Measurements from ENCODE around the gene KCNK7.

The KCNK7 gene

DNA sequence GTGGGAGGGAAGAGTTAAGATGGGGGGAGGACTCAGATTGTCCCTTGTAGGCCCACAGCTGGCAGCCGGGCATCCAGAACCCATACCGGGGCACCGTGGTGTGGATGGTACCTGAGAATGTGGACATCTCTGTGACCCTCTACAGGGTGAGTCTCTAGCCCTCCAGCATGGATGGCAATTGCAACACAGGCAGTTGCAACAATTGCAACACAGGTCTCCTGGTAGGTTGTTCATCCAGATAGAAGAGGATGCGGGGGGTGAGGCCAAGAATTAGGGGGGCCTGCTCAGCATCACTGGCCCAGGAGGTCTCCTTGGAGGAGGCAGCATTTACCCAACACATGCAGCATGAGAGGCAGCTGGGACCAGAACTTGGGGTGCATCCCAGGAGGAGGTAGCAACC is 16.3 kb downstream of the KCNK7 start:
- H3K27me3 ChIP-seq (ENCODE audit: control insufficient read depth, insufficient read depth, low read length): peaks cover 71% of the 10 kb centered on the region
- H3K36me3 ChIP-seq (ENCODE audit: control insufficient read depth, insufficient read depth, low read length): no peaks in the 10 kb centered on the region
- no peak overlapping the region for H3K9ac ChIP-seq (ENCODE audit: low read depth, low read length)
- H3K9me3 ChIP-seq (ENCODE audit: control insufficient read depth, insufficient read depth, low read length): no peaks in the 10 kb centered on the region
- H3K4me1 ChIP-seq (ENCODE audit: control insufficient read depth, insufficient read depth, low read length): peaks cover 3% of the 10 kb centered on the region
- no peak overlapping the region for H3K4me3 ChIP-seq (ENCODE audit: low read depth, low read length)

DNA sequence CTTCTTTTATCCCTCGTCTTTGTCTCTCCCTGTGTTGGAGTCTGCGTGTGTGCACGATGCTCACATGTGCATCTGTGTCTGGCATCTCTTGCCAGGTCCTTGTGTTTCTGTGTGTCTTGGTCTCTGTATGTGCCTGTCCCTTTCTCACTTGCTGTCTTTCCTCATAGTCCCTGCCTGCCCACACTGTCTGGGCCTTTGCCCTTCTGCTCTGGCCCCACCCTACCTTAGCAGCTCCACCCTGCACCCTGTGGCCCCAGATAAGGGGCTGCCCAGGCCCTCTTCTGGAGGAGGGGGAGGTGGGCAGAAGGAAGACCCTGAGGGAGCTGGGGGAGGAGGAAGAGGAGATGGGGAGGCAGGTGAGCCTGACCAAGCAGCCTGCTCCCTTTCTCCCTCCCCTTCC is 16.9 kb downstream of the KCNK7 start:
- no peaks in the 10 kb centered on the region for H3K36me3 ChIP-seq (ENCODE audit: control insufficient read depth, insufficient read depth, low read length)
- no peaks in the 10 kb centered on the region for H3K9me3 ChIP-seq (ENCODE audit: control insufficient read depth, insufficient read depth, low read length)
- peaks cover 65% of the 10 kb centered on the region for H3K27me3 ChIP-seq (ENCODE audit: control insufficient read depth, insufficient read depth, low read length)
- H3K9ac ChIP-seq (ENCODE audit: low read depth, low read length): no peak overlapping the region
- peaks cover 3% of the 10 kb centered on the region for H3K4me1 ChIP-seq (ENCODE audit: control insufficient read depth, insufficient read depth, low read length)
- H3K4me3 ChIP-seq (ENCODE audit: low read depth, low read length): no peak overlapping the region

DNA sequence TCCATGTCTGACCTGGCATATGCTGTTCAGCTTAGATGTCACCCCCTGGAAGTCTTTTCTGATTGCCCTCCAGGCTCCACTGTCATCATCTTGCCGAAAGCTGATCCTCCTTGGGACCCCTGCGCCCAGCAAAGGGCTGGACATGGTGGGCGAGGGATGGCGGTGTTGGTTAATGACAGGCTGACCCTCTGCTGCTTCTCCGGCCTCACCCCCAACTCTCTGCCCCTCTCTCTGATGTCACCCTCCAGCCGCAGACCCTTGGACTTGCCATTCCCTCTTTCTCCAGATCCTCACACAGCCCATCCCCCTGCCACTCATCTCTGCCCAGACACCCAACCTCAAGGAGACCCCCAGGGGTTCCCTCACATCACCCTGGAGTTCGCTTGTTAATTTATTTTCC is 17.5 kb downstream of the KCNK7 start:
- Histone ChIP-seq H3K36me3 (ENCODE audit: control insufficient read depth, insufficient read depth, low read length) (peaks cover 3% of the 10 kb centered on the region), H3K27me3 (ENCODE audit: control insufficient read depth, insufficient read depth, low read length) (peaks cover 60% of the 10 kb centered on the region), H3K9me3 (ENCODE audit: control insufficient read depth, insufficient read depth, low read length) (no peaks in the 10 kb centered on the region), H3K4me1 (ENCODE audit: control insufficient read depth, insufficient read depth, low read length) (peaks cover 3% of the 10 kb centered on the region), H3K4me3 (ENCODE audit: low read depth, low read length) (no peak overlapping the region), H3K9ac (ENCODE audit: low read depth, low read length) (no peak overlapping the region)

DNA sequence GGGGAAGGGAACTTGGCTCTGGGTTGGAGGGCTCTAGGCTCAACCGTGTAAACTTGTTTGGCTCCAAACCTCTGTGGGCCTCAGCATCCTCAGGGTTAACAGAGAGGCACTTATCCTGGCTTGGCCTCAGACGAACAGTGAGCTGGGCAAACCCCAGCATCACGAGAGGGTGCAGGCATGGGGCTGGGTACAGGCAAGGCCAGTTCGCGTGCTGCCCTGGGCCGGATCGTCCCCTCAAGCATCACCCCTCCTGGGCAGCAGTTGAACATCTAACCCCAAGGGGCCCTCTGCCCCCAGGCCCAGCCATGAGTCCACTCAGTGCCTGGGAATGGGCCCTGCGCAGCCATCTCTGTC is 17.9 kb downstream of the KCNK7 start:
- Histone ChIP-seq H3K4me1 (ENCODE audit: control insufficient read depth, insufficient read depth, low read length) (peaks cover 3% of the 10 kb centered on the region), H3K9me3 (ENCODE audit: control insufficient read depth, insufficient read depth, low read length) (no peaks in the 10 kb centered on the region), H3K36me3 (ENCODE audit: control insufficient read depth, insufficient read depth, low read length) (peaks cover 3% of the 10 kb centered on the region), H3K9ac (ENCODE audit: low read depth, low read length) (no peak overlapping the region), H3K27me3 (ENCODE audit: control insufficient read depth, insufficient read depth, low read length) (peaks cover 58% of the 10 kb centered on the region), H3K4me3 (ENCODE audit: low read depth, low read length) (no peak overlapping the region)

DNA sequence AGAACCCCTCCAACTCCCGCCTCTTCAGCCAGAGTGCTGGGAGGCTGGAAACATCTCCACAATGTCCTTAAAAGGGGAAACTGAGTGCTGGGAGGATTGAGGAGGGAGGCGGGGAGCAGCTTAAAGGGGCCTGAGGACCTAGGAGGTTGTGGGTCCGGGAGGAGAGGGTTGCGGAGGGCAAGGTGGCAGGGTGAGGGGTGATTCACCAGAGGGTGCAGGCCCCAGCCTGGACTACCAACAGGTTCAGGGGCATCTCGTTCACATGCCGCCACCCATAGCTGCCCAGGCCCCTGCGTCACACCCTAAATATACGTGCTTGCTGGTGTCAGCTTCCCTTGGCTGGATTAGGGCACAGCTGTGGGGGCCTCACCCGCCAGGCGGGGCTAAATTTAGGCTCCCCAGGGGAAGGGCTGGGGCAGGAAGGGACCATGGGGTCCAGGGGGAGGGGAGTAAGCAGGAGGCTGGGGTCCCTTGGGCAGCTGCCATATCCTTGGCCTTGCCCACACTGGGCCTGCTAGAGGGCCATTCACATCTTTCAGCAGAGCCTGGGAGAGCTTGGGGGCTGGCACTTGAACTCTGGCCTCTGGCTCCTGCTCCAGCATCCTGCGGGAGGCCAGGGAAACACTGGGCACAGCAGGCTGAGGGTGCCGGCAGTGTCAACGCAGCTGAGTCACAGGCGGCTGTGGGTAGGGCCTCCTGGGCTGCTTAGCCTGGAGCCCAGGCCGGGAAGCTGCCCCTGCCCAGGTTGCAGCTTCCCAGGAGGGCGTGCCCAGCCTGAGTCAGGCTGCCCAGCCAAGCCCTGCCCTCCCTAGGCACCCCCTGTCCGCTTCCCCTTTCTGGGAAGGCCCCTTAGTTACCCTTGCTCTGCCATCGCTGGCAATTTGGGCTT is 18.5 kb downstream of the KCNK7 start:
- H3K36me3 ChIP-seq (ENCODE audit: control insufficient read depth, insufficient read depth, low read length): peaks cover 3% of the 10 kb centered on the region
- H3K27me3 ChIP-seq (ENCODE audit: control insufficient read depth, insufficient read depth, low read length): peaks cover 52% of the 10 kb centered on the region
- H3K9ac ChIP-seq (ENCODE audit: low read depth, low read length): no peak overlapping the region
- H3K4me1 ChIP-seq (ENCODE audit: control insufficient read depth, insufficient read depth, low read length): peaks cover 3% of the 10 kb centered on the region
- no peaks in the 10 kb centered on the region for H3K9me3 ChIP-seq (ENCODE audit: control insufficient read depth, insufficient read depth, low read length)
- H3K4me3 ChIP-seq (ENCODE audit: low read depth, low read length): peak overlapping the region; percentile 13

DNA sequence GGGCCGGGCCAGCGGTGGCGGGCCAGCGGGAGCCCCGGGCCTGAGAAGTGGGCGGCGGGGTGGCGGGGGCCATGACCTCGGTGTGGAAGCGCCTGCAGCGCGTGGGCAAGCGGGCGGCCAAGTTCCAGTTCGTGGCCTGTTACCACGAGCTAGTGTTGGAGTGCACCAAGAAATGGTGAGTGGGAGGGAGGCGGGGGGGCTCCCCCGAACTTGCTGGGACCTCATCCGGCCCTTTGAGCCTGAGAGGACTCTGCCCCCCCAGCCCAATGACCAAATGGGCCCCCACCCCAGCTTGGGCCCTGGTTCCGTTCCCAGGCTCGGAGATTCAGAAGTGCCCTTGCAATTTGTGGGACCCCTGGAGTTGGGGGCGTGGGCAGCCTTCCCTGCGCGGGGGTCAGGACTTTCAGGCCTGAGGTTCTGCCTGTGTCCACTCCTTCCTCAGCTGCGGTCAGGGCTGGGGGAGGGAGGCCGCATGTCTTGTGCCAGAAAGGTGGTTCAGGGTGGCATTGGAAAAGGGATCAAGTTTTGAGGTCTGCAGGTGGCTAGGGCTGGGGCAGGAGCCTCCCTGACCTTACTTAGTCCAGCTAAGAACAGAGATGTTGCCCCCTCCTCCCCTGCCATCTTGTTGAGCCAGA is 19.3 kb downstream of the KCNK7 start:
- H3K4me1 ChIP-seq (ENCODE audit: control insufficient read depth, insufficient read depth, low read length): peaks cover 7% of the 10 kb centered on the region
- H3K27me3 ChIP-seq (ENCODE audit: control insufficient read depth, insufficient read depth, low read length): peaks cover 45% of the 10 kb centered on the region
- no peaks in the 10 kb centered on the region for H3K9me3 ChIP-seq (ENCODE audit: control insufficient read depth, insufficient read depth, low read length)
- H3K4me3 ChIP-seq (ENCODE audit: low read depth, low read length): peak overlapping the region; percentile 13
- H3K9ac ChIP-seq (ENCODE audit: low read depth, low read length): no peak overlapping the region
- H3K36me3 ChIP-seq (ENCODE audit: control insufficient read depth, insufficient read depth, low read length): peaks cover 3% of the 10 kb centered on the region

DNA sequence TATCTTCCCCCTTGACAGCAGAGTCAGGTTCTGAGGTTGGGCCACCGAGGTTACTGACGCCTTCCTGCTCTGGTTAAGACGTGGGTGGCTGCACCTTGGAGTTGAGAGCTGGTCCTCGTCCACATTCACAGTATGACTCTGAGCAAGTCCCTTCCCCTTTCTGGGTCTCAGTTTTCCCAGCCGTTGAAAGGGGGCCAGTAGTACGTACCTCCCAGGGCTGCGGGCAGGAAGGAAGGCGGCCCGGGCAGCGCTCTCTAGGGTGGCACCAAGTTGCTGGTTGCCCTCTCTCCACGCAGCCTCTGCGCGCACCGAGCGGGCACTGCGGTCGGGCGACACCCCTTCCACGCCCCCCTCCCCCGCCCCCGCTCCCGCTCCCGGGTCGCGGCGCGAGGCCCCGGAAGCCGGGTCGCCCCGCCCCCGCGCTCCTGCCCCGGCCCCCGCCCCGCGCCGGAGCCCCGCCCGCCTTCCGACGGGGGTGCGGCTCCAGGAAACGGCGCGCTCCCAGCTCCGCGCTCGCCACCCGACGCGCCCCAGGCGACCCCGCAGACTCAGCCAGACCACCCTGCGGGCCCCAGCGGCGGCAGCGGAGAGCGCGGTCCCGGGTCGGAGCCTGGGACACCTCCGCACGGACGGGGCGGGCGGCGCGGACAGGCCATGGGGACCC is 19.9 kb downstream of the KCNK7 start, which contains the start of gene EHBP1L1:
EHBP1L1 (plus strand) TSS at position 486 of the 664 bp plus-strand sequence. CDS start 250 bp downstream, outside the sequence.
- no peak within 1 kb of the TSS for H3K9ac ChIP-seq (ENCODE audit: low read depth, low read length)
- peaks cover 3% of the 10 kb centered on the region for H3K36me3 ChIP-seq (ENCODE audit: control insufficient read depth, insufficient read depth, low read length)
- H3K27me3 ChIP-seq (ENCODE audit: control insufficient read depth, insufficient read depth, low read length): peaks cover 45% of the 10 kb centered on the region
- peak within 1 kb of the TSS; percentile 51 for H3K4me3 ChIP-seq (ENCODE audit: low read depth, low read length)
- peaks cover 7% of the 10 kb centered on the region for H3K4me1 ChIP-seq (ENCODE audit: control insufficient read depth, insufficient read depth, low read length)
- H3K9me3 ChIP-seq (ENCODE audit: control insufficient read depth, insufficient read depth, low read length): no peaks in the 10 kb centered on the region

DNA sequence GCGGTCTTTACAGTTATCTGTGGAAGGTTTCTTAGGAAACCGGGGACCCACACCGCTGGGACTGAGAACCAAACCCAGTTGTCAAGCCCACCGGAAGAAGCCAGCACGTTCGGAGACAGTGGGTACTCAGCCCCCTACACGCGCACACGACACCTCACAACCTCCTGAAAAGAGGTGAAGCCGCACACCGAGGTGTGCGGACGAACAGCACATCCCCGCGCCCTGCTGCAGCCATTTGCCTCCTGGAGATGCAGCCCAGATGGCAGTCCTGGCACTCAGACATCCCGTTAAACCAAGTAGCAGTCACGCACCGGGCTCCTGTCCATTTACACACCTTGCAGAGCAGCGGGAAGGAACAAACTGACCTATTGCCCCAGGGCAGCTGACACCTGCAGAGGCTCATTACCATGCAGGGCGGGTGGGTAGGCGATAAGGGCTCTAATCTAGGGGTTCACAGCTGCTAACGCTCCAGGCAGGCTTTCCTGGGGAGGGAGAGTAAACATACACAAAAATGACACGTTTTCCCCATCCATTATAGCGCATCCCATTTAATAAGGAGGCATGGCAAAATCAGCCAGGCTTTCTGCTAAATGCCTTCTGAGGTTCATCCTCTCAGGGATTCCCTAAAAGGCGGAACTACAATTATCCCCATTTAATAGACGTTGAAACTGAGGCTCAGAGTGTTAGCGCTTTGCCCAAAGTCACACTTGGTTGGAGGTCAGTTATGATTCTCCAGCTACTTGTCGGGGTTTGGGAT is 20.6 kb downstream of the KCNK7 start:
- no peaks in the 10 kb centered on the region for H3K9me3 ChIP-seq (ENCODE audit: control insufficient read depth, insufficient read depth, low read length)
- peaks cover 7% of the 10 kb centered on the region for H3K4me1 ChIP-seq (ENCODE audit: control insufficient read depth, insufficient read depth, low read length)
- H3K4me3 ChIP-seq (ENCODE audit: low read depth, low read length): peak overlapping the region; percentile 51
- H3K27me3 ChIP-seq (ENCODE audit: control insufficient read depth, insufficient read depth, low read length): peaks cover 44% of the 10 kb centered on the region
- H3K9ac ChIP-seq (ENCODE audit: low read depth, low read length): no peak overlapping the region
- peaks cover 3% of the 10 kb centered on the region for H3K36me3 ChIP-seq (ENCODE audit: control insufficient read depth, insufficient read depth, low read length)

DNA sequence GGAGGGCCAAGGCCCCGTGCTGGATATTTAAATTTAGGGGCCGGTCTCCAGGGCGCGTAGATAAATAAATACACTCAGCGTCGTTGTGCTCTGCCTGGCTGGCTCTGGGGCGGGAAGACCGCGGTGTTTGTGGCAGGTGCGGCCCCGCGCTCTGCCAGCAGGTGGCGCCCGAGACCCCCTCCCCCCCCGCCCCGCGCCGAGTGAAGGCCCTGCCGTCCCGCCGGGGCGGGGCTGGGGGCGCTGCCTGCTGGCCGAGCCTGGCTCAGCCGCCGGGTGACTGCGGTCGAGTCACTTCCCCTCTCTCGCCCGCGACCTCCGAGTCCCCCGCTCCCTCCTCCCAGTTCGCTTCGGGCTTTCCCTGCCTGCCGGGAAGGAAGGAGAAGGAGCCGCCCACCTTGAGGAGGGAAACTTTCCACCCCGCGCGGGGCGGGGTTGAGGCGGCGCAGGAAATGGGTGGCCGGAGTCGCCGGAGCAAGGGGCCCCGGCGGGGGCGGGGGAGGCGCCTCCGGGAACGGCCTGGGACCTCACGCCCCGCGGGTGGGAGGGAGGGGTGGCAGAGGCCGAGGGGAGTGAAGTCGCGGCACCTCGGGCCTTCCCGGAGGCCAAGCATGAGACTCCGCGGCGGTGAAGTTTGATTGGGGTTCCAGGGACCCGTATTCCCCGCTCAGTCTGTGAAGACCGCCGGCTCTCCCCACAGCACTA is 21.3 kb downstream of the KCNK7 start:
- Histone ChIP-seq H3K4me3 (ENCODE audit: low read depth, low read length) (peak overlapping the region; percentile 48), H3K36me3 (ENCODE audit: control insufficient read depth, insufficient read depth, low read length) (peaks cover 3% of the 10 kb centered on the region), H3K27me3 (ENCODE audit: control insufficient read depth, insufficient read depth, low read length) (peaks cover 42% of the 10 kb centered on the region), H3K9ac (ENCODE audit: low read depth, low read length) (no peak overlapping the region), H3K4me1 (ENCODE audit: control insufficient read depth, insufficient read depth, low read length) (peaks cover 7% of the 10 kb centered on the region), H3K9me3 (ENCODE audit: control insufficient read depth, insufficient read depth, low read length) (no peaks in the 10 kb centered on the region)

DNA sequence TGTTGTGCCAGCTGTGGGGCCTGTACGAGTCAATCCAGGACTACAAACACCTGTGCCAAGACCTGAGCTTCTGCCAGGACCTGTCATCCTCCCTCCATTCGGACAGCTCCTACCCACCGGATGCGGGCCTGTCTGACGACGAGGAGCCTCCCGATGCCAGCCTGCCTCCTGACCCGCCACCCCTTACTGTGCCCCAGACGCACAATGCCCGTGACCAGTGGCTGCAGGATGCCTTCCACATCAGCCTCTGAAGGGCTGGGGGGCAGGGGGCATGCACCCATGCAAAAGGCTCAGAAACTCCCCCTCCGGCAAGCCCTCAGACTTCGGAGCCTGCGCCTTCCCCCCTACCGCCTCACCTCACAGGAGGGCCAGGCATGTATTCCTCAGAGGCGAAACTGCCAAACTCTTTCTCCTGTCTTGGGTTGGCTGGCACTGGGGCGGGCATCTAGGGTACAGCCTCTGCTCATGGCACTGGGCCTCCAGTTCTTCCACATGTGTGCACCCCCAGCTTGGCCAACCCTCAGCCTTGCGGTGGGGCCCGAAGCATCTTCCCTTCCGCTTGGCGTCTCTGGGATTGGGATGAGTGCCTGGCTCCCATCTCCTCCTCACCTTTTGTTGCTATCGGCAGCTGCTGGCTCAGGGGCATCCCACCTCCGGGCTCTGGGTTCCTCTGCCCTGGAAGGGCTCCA is 22.1 kb downstream of the KCNK7 start:
- H3K36me3 ChIP-seq (ENCODE audit: control insufficient read depth, insufficient read depth, low read length): peaks cover 3% of the 10 kb centered on the region
- H3K27me3 ChIP-seq (ENCODE audit: control insufficient read depth, insufficient read depth, low read length): peaks cover 38% of the 10 kb centered on the region
- H3K4me3 ChIP-seq (ENCODE audit: low read depth, low read length): peak overlapping the region; percentile 64
- no peaks in the 10 kb centered on the region for H3K9me3 ChIP-seq (ENCODE audit: control insufficient read depth, insufficient read depth, low read length)
- no peak overlapping the region for H3K9ac ChIP-seq (ENCODE audit: low read depth, low read length)
- peaks cover 9% of the 10 kb centered on the region for H3K4me1 ChIP-seq (ENCODE audit: control insufficient read depth, insufficient read depth, low read length)

All from iPS-15b (cell line).